DMS53 treated with DMSO at 0.1 percent for 48 hours (cell line): ENCODE results near the gene RFLNA.

Experiments
- DNase-seq: peaks from one replicate; lab custom pipeline; 2025; ENCODE audit not compliant: unreplicated experiment; lab: John Stamatoyannopoulos, UW

The RFLNA gene

GRCh38 chr12:124335426-124336183, 40.7 kb downstream of the RFLNA start:
- no peak for DNase-seq

GRCh38 chr12:124336184-124336437, 41.2 kb downstream of the RFLNA start:
- DNase-seq: no peak

GRCh38 chr12:124336742-124337520, 42.0 kb downstream of the RFLNA start:
- no peak for DNase-seq

GRCh38 chr12:124337622-124338021, 42.7 kb downstream of the RFLNA start:
- DNase-seq: no peak

- no peak for DNase-seq
Measured at GRCh38 chr12:124338448-124338847, 43.6 kb downstream of the RFLNA start.

GRCh38 chr12:124338876-124339603, 44.1 kb downstream of the RFLNA start:
- no peak for DNase-seq

DNA sequence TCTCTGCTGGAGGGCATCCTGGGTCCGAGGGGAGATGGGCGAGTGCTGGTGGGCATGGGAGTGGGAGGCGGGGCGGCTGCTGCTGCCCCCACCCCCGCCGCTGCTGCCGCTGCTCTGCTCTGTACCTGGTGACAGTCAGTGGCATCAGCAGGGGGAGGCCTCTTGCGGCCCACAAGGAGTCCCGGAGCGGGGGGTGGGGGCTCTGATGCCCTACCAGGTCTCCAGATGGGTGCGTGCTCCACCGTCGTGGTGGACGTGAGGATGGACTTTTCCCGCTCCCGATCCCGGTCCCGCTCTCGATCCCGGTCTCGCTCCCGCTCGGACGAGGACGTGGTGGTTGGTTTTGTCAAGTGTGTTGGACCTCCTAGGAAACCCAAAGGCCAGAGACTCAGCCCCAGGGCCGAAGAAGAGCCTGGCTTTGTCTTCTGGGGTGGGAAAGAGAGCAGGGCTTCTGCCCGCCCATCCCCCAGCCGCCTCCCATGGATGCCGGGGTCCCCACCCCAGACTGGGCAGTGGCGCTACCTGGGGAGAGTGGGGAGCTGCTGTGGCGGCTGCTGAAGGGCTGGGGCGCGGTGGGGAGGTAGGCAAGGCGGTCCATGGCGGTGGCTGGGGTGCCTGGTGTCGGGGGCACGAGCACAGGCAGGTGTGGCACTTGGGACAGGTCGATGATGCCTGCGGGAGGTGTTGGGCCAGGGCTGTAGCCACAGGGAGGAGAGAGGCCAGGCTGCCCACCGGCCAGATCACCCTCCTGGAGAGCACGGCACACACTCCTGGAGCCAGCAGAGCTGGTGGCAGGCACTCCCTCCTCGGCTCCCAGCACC, 45.4 kb downstream of the RFLNA start:
- DNase-seq: no peak

- no peak for DNase-seq
Measured at GRCh38 chr12:124341645-124342069, 46.8 kb downstream of the RFLNA start.

DNA sequence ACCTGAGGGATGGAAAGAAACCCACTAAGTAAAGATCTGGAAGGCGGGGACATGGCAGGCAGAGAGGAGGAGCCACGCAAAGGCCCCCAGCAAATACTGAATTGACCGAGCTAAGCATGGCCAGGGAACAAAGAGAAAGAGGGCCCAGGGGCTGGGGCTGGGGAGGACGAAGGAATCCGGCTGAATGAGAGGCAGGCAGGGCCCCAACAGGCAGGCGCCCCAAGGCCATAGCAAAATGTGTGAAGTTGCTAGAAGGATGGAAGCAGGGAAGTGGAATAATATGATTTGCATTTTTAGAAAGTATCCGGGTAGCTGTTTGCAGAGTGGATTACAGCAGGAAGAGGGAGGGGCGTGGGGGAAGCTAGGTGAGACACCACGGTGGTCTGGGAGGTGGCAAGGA, 49.1 kb downstream of the RFLNA start:
- DNase-seq: no peak

- no peak for DNase-seq
Measured at GRCh38 chr12:124344526-124344925, 49.6 kb downstream of the RFLNA start.

- no peak for DNase-seq
Measured at GRCh38 chr12:124345795-124346194, 50.9 kb downstream of the RFLNA start.

DNA sequence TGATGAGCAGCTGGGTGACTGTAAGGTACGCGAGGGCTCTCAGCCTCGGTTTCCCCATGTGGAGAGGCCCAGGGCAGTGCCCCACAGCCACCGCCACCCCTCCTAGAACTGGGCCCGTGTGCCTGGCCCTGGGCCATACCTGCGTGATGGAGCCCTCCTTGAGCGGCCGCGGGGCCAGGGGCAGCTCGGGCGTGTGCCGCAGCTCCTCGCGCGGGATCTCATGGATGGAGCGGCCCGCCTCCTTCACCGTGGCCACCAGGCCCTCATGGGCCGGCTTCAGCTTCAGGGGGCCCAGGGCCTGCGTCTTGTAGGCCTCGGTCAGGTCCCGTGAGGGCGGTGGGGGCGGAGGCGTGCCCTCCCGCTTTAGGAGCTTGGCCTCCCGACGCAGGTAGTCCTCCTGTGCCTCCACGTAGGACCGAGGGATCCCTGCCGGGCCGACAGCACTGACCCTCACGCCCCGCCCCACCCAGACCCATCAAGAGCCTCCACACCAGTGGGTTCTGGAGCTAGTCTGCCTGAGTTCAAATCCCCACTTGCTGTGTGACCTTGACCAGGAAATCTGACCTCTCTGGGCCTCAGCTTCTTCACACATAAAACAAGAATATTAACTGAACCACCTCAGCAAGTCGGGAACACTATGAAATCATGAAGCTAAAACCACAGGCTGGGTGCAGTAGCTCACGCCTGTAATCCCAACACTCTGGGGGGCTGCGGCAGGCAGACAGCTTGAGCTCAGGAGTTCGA, 51.7 kb downstream of the RFLNA start:
- DNase-seq: no peak

- no peak for DNase-seq
Measured at GRCh38 chr12:124347335-124347734, 52.4 kb downstream of the RFLNA start.

GRCh38 chr12:124347805-124348658, 53.1 kb downstream of the RFLNA start:
- no peak for DNase-seq

- no peak for DNase-seq
Measured at GRCh38 chr12:124348659-124349380, 53.9 kb downstream of the RFLNA start.

- no peak for DNase-seq
Measured at GRCh38 chr12:124350491-124350890, 55.6 kb downstream of the RFLNA start.

DNA sequence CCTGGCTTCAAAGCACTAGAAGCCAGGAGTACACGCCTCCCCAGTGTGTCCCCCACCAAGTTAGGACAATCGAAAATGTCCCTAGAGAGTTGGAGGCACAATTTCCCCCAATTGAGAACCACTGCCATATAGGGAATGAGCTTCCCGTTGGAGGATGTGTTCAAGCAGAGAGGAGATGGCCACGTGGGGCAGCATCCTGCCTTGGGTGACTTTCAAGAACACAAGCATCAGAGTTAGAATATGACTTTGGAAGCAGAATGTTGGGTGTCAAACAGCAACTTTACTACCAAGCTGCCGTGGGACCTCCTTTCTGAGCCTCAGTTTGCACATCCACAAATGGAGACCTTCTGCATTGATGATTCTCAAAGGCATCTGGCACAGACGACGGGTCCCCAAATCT, 56.5 kb downstream of the RFLNA start:
- no peak for DNase-seq

GRCh38 chr12:124352257-124352656, 57.4 kb downstream of the RFLNA start:
- DNase-seq: no peak

DNA sequence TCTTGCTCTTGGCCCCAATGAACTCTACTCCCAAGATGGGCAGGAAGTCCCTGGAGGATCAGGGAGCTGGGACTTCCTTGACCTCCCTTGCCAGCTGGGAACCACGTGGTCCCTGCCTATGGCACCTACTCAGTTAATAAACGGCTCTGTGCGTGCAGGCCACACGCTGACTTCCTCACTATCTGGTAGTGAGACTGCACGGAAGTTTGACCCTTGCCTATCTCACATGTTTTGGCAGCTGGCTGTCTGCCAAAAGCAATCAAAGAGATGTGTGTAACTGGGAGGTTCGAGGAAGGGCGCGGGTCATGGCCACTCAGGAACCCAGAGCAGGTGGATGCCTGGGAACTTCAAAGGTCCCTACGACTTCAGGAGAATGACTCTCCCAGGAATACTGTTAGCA, 57.9 kb downstream of the RFLNA start:
- no peak for DNase-seq
